ENCODE measurements around the gene AKIRIN1.
"Not testable (repeated sequence)": the region's sequence is repeated elsewhere in the genome, so short reads cannot be mapped to it uniquely, and the experiment has no call there.

Gene AKIRIN1, protein sequence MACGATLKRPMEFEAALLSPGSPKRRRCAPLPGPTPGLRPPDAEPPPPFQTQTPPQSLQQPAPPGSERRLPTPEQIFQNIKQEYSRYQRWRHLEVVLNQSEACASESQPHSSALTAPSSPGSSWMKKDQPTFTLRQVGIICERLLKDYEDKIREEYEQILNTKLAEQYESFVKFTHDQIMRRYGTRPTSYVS

GRCh38 chr1:38990738-38991637, at the start of gene AKIRIN1:
AKIRIN1 (plus strand) TSS chr1:38991276; CDS start chr1:38991381, 105 bp downstream.
- peak; percentile 69 for DNase-seq

GRCh38 chr1:38941527-38942019, 49.5 kb upstream of the AKIRIN1 start, which contains the start of gene RHBDL2:
RHBDL2 (minus strand) TSS chr1:38941830; CDS start chr1:38919212, 22,618 bp downstream.
- no peak for DNase-seq

GRCh38 chr1:38942664-38943428, 48.2 kb upstream of the AKIRIN1 start:
- no peak for DNase-seq

DNA sequence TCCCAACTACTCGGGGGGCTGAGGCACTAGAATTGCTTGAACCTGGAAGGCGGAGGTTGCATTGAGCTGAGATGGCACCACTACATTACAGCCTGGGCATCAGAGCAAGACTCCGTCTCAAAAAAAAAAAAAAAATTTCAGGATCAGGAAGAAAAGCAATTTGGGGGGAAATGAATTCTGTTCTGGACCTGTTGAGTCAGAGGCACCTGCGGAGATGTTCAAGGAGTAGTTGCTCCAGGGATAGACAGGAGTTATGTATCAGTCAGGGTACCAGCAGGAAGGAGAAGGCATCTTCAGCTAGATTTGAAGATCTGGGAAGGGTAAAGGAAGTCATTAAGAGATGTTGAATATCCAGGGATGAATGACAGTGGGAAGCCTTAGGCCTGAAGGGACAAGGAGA, 46.5 kb upstream of the AKIRIN1 start:
- no peak for DNase-seq

GRCh38 chr1:38950553-38950952, 40.5 kb upstream of the AKIRIN1 start:
- DNase-seq: no peak

DNA sequence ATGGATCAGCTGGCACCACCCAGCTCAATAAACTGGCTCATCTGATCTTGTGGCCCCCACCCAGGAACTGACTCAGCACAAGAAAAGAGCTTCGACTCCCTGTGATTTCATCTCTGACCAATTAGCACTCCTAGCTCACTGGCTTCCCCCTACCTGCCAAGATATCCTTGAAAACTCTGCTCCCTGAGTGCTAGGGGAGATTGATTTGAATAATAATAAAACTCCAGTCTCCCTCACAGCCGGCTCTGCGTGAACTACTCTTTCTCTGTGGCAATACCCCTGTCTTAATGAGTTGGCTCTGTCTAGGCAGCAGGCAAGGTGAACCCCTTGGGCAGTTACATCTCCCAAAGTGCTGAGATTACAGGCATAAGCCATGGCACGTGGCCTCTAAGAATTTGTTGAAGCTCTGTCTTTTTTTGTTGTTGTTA, 37.6 kb upstream of the AKIRIN1 start:
- no peak for DNase-seq

- no peak for DNase-seq
Observed at GRCh38 chr1:38958967-38959366, 32.1 kb upstream of the AKIRIN1 start.

DNA sequence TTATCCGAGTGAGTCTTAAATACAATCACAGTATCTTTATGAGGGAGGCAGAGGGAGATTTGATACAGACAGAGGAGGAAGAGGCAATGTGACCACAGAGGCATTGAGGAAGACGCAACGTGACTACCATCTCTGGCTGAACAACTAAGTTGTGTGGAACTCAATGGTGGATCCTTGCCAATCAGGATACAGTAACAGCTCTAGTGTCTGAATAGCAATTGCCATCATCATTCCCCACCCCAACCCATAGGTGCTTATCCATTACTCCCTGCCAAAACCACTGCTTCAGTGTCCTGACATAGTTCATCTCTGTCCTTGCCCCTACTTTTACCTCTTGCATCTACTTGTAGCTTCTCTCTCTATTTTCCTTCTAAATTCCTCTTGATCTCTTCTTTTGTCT, 29.0 kb upstream of the AKIRIN1 start:
- no peak for DNase-seq

GRCh38 chr1:38962560-38962959, 28.5 kb upstream of the AKIRIN1 start:
- no peak for DNase-seq

DNA sequence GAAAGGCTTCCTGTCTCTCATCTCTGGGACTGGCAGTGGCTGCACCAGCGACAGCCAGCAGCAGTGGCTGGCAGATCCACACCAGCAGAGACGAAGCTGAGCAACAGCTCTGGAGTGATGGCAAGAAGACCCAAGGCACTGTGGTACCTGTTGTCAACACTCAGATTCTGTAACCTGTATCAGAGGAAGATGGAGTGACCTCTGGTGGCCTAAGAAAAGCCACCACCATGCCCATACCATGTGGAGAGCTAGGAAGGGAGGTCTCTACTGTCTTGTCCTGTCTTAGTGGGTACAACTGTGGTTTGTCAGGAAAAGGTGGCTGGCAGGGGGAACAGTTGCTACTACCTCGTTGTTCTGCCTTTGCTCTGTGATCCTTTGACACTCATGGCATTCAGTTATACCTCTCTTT, 26.9 kb upstream of the AKIRIN1 start:
- DNase-seq: no peak

- not testable (repeated sequence) for DNase-seq
Observed at GRCh38 chr1:38973145-38973544, 17.9 kb upstream of the AKIRIN1 start.

DNA sequence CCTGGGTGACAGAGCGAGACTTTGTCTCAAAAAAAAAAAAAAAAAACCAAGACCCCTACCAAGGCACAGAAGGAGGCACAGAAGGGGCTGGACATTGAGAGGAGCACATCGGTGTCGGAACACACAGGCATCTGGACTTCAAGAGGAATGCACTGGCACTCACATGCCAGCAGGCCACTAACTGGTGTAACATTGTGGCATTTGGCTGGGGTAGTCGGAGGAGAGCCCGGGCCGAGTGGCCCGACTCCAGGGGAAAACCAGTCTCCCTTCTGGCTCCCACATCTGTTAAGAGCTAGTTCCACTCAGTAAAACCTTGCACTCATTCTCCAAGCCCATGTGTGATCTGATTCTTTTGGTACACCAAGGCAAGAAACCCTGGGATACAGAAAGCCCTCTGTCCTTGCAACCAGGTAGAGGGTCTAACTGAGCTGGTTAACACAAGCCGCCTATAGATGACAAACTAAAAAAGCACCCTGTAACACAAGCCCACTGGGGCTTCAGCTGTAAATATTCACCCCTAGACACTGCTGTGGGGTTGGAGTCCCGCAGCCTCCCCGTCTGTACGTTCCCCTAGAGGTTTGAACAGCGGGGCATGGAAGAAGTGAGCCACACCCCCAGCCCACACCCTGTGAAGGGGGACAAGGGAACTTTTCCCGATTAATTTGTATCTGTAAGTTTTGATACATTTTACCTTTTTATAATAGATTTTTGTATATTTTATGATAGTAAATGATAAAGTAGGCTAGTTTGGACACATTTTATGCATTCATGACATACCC, 17.2 kb upstream of the AKIRIN1 start:
- no peak for DNase-seq

DNA sequence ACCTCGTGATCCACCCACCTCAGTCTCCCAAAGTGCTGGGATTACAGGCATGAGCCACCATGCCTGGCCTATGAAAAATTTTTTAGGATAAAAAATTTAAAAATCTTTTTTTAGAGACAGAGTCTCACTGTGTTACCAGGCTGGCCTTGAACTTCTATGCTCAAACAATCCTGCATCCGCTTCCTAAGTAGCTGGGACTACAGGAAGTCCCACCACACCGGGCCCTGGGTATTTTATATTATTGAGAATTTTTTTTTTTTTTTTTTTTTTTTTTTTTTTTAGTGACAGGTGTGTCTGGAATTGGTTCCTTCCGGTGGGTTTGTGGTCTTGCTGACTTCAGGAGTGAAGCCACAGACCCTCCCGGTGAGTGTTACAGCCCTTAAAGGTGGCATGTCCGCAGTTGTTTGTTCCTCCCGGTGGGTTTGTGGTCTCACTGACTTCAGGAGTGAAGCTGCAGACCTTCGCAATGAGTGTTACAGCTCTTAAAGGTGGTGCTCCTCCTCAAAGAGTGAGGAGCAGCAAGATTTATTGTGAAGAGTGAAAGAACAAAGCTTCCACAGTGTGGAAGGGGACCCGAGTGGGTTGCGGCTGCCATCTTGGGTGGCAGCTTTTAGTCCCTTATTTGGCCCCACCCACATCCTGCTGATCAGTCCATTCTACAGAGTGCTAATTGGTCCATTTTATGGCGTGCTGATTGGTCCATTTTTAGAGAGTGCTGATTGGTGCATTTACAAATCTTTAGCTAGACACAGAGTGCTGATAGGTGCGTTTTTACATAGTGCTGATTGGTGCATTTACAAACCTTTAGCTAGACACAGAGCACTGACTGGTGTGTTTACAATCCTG, 13.5 kb upstream of the AKIRIN1 start:
- DNase-seq: not testable (repeated sequence)

- DNase-seq: not testable (repeated sequence)
Observed at GRCh38 chr1:38978245-38978542, 12.9 kb upstream of the AKIRIN1 start.

- not testable (repeated sequence) for DNase-seq
Observed at GRCh38 chr1:38979380-38979779, 11.7 kb upstream of the AKIRIN1 start.

DNA sequence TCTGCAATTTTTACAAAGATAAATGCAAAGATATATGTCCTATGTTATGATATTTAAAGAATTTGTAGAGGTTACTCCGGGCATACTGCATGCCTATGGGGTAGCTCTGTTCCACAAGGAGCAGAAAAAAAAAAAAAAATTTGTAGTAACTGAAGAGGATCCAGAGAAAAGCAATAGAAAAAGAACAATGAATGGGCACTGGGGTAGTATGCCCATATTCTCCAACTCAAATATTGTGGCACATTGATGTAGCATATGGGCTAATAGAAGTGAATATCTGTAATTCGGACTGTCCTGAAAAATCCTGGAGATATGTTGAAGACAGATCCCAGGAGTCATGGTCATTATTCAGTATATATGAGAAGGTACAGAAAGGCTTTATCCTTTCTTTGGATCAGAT, 1.1 kb upstream of the AKIRIN1 start:
- no peak for DNase-seq

DNA sequence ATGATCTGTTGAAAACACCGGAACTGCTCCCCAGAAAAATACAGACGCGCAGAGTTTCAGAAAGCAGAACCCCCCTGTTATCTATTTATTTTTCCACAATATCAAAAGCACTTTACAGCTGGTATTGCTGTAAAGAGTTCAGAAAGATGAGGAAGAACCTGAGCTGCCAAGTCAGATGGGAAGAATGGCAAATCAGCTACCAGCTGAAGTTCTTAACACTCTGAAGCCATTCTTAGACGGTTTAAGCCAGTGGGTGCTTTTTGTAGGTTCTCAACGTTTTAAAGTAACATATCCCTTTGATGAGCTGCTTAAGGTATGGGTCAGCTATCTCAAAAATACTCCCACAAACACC, 714 bp upstream of the AKIRIN1 start:
- DNase-seq: no peak

- no peak for DNase-seq
Observed at GRCh38 chr1:38991638-38992411, 749 bp downstream of the AKIRIN1 start.

- DNase-seq: no peak
Observed at GRCh38 chr1:38992412-38993111, 1.5 kb downstream of the AKIRIN1 start.

- DNase-seq: no peak
Observed at GRCh38 chr1:38994196-38994595, 3.1 kb downstream of the AKIRIN1 start.
